ENCODE data around the gene COL8A1.

GRCh38 chr3:99730870-99731269 lies 92.5 kb downstream of the COL8A1 start:
- no peak for TF ChIP-seq CTCF (IDR thresholded peaks at IDR 0.05; ENCODE audit: insufficient read depth, low read depth, low read length)
- no peak for TF ChIP-seq EZH2 (IDR thresholded peaks at IDR 0.05; ENCODE audit: insufficient read depth, low read length)
